Panc1 (cell line): ENCODE measurements around the gene FIP1L1. TPM values are rescaled to one million over a fixed set of nuclear protein-coding genes. Genes with fewer than 3 reads are reported as not detected.

Source experiments
- ATAC-seq: fragments of 200-7000 bp; cut with Tn5 transposase; 2 replicates; pipeline ENCODE4 v1.9.1; 2020; ENCODE audit warnings: mild to moderate bottlenecking, moderate library complexity
- BruUV-seq: library from RNA; stranded (reverse); fragments of 400-500 nt; replicated peaks from 2 replicates; lab custom pipeline; 2021; lab: Mats Ljungman, UMichigan
- CTCF ChIA-PET: fragments of 300-600 bp; sonication (Branson Sonifier 250); formaldehyde crosslinking; loops from one replicate; lab custom pipeline; 2022; ENCODE audit warnings: antibody characterized with exemption; lab: Charles Lee
- POLR2A ChIA-PET: fragments of 300-600 bp; sonication (Branson Sonifier 250); formaldehyde crosslinking; loops from one replicate; lab custom pipeline; 2022; ENCODE audit warnings: antibody characterized with exemption; lab: Charles Lee
- DNase-seq: peaks from one replicate; pipeline ENCODE4 v3.0.0-alpha.2; 2010; ENCODE audit warnings: low read depth, low spot score
- H3K27ac ChIP-seq: 2 replicates; pipeline ENCODE4 v1.5.1; 2011; ENCODE audit warnings: mild to moderate bottlenecking, low read length, inconsistent platforms
- H3K27me3 ChIP-seq: fragments of 200-500 bp; sonication (Bioruptor generic); 2 replicates; pipeline ENCODE4 v1.6.0; 2014; ENCODE audit warnings: low read length, inconsistent platforms; ENCODE audit not compliant: control insufficient read depth, insufficient read depth
- H3K36me3 ChIP-seq: fragments of 200-500 bp; sonication (Bioruptor generic); 2 replicates; pipeline ENCODE4 v1.5.1; 2014; ENCODE audit warnings: inconsistent platforms, mild to moderate bottlenecking, low read length, moderate library complexity; ENCODE audit not compliant: control insufficient read depth, insufficient read depth
- H3K4me1 ChIP-seq: 2 replicates; pipeline ENCODE4 v1.5.1; 2011; ENCODE audit warnings: inconsistent platforms, mild to moderate bottlenecking, low read length, moderate library complexity; ENCODE audit not compliant: control insufficient read depth, insufficient read depth
- H3K4me3 ChIP-seq, 2 experiments: 2 replicates each; pipeline ENCODE4 v1.5.1; 2011 to 2012; ENCODE audit warnings: low read depth in 2 of 2, low read length in 2 of 2, mild to moderate bottlenecking in 2 of 2, inconsistent platforms in 1 of 2, moderate library complexity in 1 of 2
- H3K9me3 ChIP-seq: fragments of 200-500 bp; sonication (Bioruptor generic); 2 replicates; pipeline ENCODE4 v1.5.1; 2014; ENCODE audit warnings: low read depth, mild to moderate bottlenecking, inconsistent platforms, low read length, moderate library complexity; ENCODE audit not compliant: control insufficient read depth, insufficient read depth
- POLR2AphosphoS5 ChIP-seq: IDR thresholded peaks from 2 replicates; pipeline ENCODE4 v1.6.1; 2012; ENCODE audit warnings: mild to moderate bottlenecking, low read depth, low read length, moderate library complexity
- SIN3A ChIP-seq: IDR thresholded peaks from 2 replicates; pipeline ENCODE4 v1.6.1; 2012; ENCODE audit warnings: low read depth, mild to moderate bottlenecking, low read length, moderate library complexity, borderline replicate concordance; ENCODE audit not compliant: insufficient read depth
- TCF7L2 ChIP-seq: IDR thresholded peaks from 2 replicates; pipeline ENCODE4 v1.6.1; 2011; ENCODE audit warnings: mild to moderate bottlenecking, low read depth, low read length, inconsistent platforms
- in situ Hi-C: cut with HindIII; loops from 2 replicates; pipeline ENCODE4 v1.10.0; 2016; ENCODE audit warnings: low sequenced_read_pairs, low pct_unique_long_range_greater_than_20kb
- intact Hi-C: fragments of 100-400 bp; cut with micrococcal nuclease; formaldehyde crosslinking; loops from one replicate; pipeline ENCODE4 v1.10.0; 2022; ENCODE audit not compliant: unreplicated experiment
- total RNA-seq: library from RNA; stranded (reverse); gene quantifications from one replicate; pipeline ENCODE4 v1.2.1, GENCODE V29; 2021; ENCODE audit not compliant: unreplicated experiment
- TF ChIP-seq, protein P1 (sequence below): fragments of 450-650 bp; IDR thresholded peaks from 2 replicates; pipeline ENCODE4 v1.5.1; 2017; ENCODE audit warnings: mild to moderate bottlenecking
- TF ChIP-seq, protein P2 (sequence below), 2 experiments: IDR thresholded peaks; 2 replicates each; pipeline ENCODE4 v1.6.1; 2011 to 2012; ENCODE audit warnings: low read depth in 2 of 2, control low read depth in 1 of 2, low read length in 1 of 2, mild to moderate bottlenecking in 1 of 2, moderate library complexity in 1 of 2; ENCODE audit not compliant: insufficient read depth in 1 of 2

Gene FIP1L1
- total RNA-seq, 1 experiment from 2014 or later, result 35.5 TPM

DNA sequence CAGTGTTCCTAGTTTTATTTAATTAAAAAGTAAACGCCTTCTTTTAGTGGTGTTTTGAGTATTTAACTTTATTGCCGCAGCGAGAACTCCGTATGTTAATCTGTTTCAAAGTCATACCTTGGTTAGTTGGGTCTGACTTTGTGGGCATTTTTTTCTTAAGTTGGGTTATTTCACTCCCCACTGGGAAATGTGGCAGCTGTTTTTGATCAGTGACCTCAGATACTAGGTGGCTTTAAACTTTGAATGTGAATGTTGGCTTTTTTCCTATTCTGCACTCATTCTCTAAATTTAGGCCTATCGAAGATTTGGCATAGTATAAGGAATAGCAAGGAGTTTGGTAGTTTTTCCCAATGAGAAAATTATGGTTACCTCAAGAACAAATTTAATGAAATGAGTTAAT lies 85.9 kb downstream of the FIP1L1 start:
- ChIA-PET POLR2A (no interaction called here), CTCF (no interaction called here)
- H3K27me3 ChIP-seq, result no peaks in the 10 kb centered on the region
- in situ Hi-C loops (no loop called here), intact Hi-C loops (no loop called here)
- no peak for TF ChIP-seq POLR2AphosphoS5
- TF ChIP-seq, protein P1, sequence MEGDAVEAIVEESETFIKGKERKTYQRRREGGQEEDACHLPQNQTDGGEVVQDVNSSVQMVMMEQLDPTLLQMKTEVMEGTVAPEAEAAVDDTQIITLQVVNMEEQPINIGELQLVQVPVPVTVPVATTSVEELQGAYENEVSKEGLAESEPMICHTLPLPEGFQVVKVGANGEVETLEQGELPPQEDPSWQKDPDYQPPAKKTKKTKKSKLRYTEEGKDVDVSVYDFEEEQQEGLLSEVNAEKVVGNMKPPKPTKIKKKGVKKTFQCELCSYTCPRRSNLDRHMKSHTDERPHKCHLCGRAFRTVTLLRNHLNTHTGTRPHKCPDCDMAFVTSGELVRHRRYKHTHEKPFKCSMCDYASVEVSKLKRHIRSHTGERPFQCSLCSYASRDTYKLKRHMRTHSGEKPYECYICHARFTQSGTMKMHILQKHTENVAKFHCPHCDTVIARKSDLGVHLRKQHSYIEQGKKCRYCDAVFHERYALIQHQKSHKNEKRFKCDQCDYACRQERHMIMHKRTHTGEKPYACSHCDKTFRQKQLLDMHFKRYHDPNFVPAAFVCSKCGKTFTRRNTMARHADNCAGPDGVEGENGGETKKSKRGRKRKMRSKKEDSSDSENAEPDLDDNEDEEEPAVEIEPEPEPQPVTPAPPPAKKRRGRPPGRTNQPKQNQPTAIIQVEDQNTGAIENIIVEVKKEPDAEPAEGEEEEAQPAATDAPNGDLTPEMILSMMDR, result no peak
- TF ChIP-seq SIN3A, result no peak
- TF ChIP-seq, protein P2, sequence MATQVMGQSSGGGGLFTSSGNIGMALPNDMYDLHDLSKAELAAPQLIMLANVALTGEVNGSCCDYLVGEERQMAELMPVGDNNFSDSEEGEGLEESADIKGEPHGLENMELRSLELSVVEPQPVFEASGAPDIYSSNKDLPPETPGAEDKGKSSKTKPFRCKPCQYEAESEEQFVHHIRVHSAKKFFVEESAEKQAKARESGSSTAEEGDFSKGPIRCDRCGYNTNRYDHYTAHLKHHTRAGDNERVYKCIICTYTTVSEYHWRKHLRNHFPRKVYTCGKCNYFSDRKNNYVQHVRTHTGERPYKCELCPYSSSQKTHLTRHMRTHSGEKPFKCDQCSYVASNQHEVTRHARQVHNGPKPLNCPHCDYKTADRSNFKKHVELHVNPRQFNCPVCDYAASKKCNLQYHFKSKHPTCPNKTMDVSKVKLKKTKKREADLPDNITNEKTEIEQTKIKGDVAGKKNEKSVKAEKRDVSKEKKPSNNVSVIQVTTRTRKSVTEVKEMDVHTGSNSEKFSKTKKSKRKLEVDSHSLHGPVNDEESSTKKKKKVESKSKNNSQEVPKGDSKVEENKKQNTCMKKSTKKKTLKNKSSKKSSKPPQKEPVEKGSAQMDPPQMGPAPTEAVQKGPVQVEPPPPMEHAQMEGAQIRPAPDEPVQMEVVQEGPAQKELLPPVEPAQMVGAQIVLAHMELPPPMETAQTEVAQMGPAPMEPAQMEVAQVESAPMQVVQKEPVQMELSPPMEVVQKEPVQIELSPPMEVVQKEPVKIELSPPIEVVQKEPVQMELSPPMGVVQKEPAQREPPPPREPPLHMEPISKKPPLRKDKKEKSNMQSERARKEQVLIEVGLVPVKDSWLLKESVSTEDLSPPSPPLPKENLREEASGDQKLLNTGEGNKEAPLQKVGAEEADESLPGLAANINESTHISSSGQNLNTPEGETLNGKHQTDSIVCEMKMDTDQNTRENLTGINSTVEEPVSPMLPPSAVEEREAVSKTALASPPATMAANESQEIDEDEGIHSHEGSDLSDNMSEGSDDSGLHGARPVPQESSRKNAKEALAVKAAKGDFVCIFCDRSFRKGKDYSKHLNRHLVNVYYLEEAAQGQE (IDR thresholded peaks at IDR 0.05; ENCODE audit: insufficient read depth in 1 of 2, low read depth in 2 of 2, low read length in 1 of 2), result no peak
- TF ChIP-seq TCF7L2, result no peak
- ATAC-seq (no peak), DNase-seq (no peak)
- no TSS peak for BruUV-seq
- no peak overlapping the region for H3K27ac ChIP-seq
- no peaks in the 10 kb centered on the region for H3K9me3 ChIP-seq
- H3K4me1 ChIP-seq, result no peaks in the 10 kb centered on the region
- no peak overlapping the region for H3K4me3 ChIP-seq
- peaks cover 2% of the 10 kb centered on the region; the same call in 1 of the 2 replicates for H3K36me3 ChIP-seq

DNA sequence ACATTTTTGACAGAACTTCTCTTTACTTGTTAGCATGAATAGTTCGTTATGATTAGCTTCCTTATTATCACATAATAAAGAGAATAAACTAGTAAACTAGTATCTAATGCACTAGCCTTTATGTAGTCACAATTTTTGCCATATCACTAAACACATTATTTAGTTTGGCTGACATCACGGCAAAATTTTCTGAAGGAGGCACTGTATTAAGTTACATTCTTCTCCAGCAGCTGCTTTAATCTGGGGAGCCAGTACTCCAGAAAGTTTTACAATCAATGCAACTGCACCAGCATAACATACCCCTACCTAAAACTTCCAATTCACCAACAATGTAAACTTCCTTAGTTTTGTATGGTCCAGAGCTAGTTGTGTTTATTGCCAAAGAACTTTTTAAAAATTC lies 87.8 kb downstream of the FIP1L1 start:
- in situ Hi-C loops (no loop called here), intact Hi-C loops (no loop called here)
- CTCF ChIA-PET, result no interaction called here
- H3K9me3 ChIP-seq, result no peaks in the 10 kb centered on the region
- H3K27ac ChIP-seq, result no peak overlapping the region
- DNase-seq (no peak), ATAC-seq (no peak)
- peaks cover 2% of the 10 kb centered on the region; the same call in 1 of the 2 replicates for H3K36me3 ChIP-seq
- no peak overlapping the region for H3K4me3 ChIP-seq
- TF ChIP-seq, protein P2 (IDR thresholded peaks at IDR 0.05; ENCODE audit: insufficient read depth in 1 of 2, low read depth in 2 of 2, low read length in 1 of 2), result no peak
- no peak for TF ChIP-seq POLR2AphosphoS5
- TF ChIP-seq, protein P1, result no peak
- no peak for TF ChIP-seq SIN3A
- no peak for TF ChIP-seq TCF7L2
- POLR2A ChIA-PET, result no interaction called here
- no peaks in the 10 kb centered on the region for H3K27me3 ChIP-seq
- no TSS peak for BruUV-seq
- no peaks in the 10 kb centered on the region for H3K4me1 ChIP-seq
